ENCODE measurements around the gene UXT. TPM values are rescaled to one million over a fixed set of nuclear protein-coding genes. Genes with fewer than 3 reads are reported as not detected.
"Not testable (repeated sequence)": the region's sequence is repeated elsewhere in the genome, so short reads cannot be mapped to it uniquely, and the experiment has no call there.

Gene UXT
- polyA plus RNA-seq, 4 donors = 87.5 to 119 (median 112) TPM

DNA sequence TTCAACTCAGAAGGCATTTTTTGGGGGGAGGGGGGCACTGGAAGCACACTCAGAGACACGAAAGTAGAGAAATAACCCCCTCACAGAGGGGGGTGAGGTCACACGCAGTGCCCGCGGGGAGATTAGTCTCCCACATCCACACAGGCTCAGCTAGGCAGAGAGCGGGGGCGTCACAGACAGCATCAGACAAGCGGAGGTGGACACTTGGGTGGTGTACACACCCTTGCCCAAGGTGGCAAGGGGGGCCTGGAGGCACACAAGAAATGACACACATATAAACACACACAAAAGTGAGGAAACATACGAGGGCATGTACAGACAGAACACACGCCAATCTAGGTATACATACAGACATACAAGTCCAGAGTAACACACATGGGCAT is 38.7 kb downstream of the UXT start:
- no peak for DNase-seq (ENCODE audit: low read depth in 4 of 4, low spot score in 3 of 4)

DNA sequence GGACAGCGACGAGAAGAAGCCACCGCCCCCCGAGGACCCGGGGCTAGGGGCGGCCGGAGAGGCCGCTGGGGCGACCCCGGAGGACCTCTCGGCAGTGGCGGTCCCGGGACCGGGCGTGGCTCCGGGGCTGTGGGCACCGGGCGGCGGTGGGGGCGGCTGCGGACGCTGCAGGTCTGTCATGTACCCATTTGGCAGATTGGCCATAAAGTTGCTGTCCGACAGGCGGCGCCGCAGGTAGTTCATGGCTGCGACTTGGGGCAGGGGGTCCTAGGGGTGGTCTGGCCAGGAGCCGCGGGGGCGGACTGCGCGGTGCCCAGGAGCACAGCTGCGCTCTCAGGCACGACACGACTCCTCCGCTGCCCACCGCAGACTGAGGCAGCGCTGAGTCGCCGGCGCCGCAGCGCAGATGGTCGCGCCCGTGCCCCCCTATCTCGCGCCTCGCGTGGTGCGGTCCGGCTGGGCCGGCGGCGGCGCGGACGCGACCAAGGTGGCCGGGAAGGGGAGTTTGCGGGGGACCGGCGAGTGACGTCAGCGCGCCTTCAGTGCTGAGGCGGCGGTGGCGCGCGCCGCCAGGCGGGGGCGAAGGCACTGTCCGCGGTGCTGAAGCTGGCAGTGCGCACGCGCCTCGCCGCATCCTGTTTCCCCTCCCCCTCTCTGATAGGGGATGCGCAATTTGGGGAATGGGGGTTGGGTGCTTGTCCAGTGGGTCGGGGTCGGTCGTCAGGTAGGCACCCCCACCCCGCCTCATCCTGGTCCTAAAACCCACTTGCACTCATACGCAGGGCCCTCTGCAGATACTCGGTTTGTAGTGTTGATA is 39.3 kb downstream of the UXT start, which contains the start of gene SYN1:
Gene SYN1 (minus strand): TSS at position 372 of the 817 bp plus-strand sequence. CDS start 129 bp downstream, at position 243.
- peak; percentile 35 to 57 (median 51) for DNase-seq (ENCODE audit: low read depth in 4 of 4, low spot score in 3 of 4)

DNA sequence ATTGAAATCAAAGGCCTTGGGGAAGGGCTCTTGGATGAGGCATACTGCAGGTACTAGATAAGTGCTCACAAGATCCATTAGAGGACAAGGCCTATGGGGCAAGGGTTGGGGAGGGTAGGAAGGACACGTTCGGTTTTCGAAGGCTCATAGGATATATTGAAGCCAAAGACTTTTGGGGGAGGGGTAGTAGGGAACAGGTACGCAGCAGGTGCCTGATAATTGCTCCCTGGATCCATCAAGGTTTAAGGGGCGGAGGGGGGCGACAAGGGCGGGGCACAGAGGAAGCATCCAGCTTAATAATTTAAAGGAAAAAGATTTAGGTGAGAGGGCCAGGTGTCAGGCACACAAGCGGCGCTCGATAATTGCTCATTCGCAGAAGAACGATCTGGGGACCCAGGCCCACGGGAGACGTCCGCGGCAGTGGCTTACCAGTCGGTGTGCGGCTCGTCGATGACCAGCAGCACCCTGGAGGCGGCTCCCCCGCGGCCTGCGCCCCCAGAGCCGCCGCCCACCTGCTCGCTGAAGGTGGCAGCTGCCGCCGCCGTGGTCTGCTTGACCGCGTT is 40.0 kb downstream of the UXT start:
- DNase-seq (ENCODE audit: low read depth in 4 of 4, low spot score in 3 of 4) = no peak

DNA sequence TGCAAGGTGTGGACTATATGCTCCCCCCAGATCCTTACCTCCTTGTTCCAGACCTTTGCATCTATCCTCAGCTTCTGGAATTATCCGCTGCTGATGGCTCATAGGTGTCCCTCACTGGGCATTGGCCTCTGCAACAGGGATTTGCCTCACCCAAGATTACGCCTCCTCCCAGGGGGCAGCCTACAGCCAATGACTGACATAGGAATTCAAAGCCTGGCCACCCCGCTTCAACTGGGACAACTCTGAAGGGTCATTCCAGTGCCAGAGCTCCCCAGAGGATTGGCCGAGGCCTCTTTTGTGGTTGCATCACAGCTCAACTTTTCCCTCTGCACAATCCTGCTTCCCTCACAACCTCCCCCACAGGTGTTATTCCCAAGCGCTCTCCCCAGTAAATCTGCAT is 44.4 kb downstream of the UXT start:
- DNase-seq (ENCODE audit: low read depth in 4 of 4, low spot score in 3 of 4) = no peak

DNA sequence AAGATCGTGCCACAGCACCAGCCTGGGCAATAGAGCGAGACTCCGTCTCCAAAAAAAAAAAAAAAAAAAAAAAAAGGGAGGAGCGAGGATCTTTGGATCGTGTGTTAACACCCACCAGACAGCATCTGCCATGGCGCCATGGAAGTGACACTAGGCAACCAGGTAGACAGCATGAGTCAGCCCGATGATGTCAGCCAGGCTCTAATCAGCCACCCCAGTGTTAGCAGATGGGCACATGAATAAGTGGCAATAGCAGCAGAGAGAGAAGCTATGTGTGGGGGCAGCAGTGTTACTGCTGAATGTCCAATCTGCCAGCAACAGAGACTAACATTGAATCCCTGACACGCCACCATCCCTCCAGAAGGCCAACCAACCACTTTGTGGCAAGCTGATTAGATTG is 45.9 kb downstream of the UXT start:
- no peak for DNase-seq (ENCODE audit: low read depth in 4 of 4, low spot score in 3 of 4)

DNA sequence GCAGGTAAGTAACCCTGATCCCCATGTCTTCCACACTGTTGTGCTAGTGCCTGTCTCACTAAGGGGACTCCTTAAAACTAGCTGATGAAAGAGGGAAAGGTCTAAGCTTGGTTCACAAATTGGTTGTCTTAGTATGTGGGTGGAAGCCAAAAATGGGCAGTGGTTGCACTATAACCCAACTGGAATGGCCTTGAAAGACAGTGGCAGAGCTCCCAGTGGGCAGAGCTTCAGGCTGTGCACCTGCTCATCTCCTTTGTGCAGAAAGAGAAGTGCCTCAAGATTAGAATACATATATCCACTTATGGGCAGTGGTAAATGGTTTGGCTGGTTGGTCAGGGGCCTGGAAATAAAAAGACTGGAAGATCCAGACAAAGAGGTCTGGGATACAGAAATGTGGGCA is 46.6 kb downstream of the UXT start:
- DNase-seq (ENCODE audit: low read depth in 4 of 4, low spot score in 3 of 4) = no peak

DNA sequence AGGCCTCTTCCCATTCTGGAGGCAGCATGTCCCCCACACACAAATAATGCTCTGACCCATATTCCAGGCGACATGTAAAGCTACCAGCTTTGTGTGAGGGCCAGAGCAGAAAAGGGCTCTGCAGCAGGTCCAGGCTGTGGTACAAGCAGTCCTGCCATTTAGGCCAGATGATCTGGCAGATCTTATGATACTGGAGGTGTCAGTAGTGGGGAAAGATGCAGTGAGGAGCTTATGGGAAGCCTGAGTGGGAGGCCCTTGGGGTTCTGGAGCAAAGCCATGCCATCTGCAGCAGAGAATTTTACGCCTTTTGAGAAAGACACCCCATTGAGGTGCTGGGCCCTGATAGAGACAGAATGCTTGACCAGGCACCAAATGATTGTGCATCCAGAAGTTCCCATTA is 47.1 kb downstream of the UXT start:
- DNase-seq (ENCODE audit: low read depth in 4 of 4, low spot score in 3 of 4) = no peak

DNA sequence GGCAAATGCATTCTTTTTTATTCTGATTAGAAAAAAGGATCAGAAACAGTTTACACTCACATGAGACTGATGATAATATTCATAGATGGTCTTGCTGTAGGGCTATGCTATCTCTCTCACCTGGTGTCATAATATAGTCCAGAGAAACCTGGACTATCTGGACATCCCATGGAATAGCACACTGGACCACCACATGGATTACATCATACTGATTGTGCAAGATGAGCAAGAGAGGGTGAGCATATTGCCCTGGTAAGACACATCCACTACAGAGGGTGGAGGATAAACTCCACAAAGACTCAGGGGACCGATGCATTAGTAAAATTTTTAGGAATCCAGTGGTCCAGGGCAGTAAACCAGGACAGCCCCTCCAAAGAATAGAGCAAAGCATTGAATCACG is 47.5 kb downstream of the UXT start:
- DNase-seq (ENCODE audit: low read depth in 4 of 4, low spot score in 3 of 4) = no peak

DNA sequence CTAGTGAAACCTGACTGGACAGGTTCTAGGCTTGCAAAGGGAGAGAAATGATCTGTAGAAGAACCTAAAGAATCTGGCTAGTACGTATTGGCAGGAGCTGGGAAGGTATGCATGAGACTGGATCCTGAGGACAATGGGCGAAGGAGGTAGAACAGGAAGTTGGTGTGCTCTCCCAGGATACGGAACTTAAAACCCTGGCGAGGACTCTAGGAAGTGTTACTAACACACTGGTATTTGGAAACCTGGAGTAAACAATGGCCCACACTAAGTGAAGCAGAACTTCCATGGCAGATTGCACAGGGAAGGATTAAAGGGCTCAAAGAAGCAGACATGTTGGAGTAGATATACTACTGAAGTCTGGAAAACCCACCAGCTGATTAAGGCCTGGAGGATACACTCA is 48.5 kb downstream of the UXT start:
- no peak for DNase-seq (ENCODE audit: low read depth in 4 of 4, low spot score in 3 of 4)

DNA sequence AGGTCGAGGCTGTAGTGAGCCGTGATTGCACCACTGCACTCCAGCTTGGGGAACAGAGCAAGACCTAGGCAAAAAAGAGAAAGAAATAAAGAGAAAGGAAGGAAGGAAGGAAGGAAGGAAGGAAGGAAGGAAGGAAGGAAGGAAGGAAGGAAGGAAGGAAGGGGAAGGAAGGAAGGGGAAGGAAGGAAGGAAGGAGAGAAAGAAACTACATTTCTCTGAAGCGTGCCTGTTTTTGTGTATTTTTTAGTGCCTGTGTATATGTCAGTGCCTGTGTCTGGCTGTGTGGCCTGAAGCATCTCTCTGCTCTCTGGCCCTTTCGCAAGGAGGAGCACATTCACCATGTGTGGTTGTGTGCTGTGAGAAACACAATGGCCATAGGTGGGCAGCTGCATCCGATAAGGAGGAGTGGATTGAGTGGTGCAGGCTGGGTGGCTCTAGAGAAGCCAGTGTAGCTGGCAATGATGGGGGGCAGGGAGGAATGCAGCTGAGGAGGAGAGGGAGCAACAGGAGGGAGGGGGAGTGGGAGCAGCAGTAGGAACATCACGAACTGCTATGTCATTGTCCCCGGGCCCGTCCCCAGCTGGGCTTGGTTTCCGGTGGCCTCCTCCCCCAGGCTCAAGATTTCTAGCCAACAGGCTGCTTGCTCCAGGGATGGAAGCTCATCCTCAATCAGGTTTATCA is 50.7 kb downstream of the UXT start:
- DNase-seq (ENCODE audit: low read depth in 4 of 4, low spot score in 3 of 4) = no peak

DNA sequence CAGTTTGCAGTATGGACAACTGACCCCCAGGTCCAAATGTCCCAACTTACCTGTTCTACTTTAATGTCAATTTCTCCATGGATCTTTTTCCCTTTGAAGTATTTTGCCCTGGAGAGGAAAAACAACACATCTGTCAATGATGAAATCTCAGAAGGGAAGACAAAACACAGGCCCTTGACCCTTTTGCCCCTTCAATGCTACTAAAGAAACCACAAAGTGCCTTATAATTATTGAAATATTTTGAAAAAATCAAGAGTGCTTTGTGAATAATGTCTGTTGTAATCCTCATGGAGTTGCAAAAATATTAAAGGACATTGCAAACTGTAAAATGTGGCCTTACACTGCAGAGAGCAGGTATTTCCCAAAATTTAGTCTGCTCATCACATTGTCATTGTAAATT is 51.9 kb downstream of the UXT start:
- DNase-seq (ENCODE audit: low read depth in 4 of 4, low spot score in 3 of 4) = no peak

DNA sequence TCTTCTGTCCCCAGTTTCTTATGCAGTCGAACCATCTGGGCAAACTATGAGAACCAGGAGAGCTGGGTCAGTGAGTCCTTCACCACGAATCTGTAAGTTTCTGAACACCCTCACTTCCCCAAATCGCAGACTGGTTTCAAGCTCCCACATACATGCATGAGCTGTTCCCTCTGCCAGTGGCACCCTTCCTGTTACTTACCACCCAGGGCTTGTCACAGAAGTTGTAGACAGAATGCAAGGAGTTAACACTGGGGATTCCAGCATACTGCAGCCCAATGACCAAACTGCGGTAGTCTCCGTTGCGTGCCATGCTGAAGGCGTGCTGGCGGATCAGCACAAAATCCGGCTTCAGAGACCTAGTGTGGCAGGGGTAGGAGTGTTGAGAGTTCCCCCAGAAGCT is 54.0 kb downstream of the UXT start:
- no peak for DNase-seq (ENCODE audit: low read depth in 4 of 4, low spot score in 3 of 4)

DNA sequence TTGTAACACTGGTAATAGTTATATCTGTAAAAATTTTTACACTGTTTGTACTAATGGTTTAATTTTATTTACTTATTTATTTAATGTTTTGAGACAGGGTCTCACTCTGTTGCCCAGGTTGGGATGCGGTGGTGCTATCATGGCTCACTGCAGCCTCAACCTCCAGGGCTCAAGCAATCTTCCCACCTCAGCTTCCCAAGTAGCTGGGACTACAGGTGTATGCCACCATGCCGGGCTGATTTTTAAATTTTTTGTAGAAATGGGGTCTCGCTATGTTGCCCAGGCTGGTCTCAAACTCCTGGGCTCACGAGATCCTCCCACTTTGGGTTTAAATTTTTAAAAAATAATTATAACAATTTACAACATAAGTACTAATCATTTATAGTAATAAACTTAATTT is 55.9 kb downstream of the UXT start:
- DNase-seq (ENCODE audit: low read depth in 4 of 4, low spot score in 3 of 4) = not testable (repeated sequence)

Other genes with a start within 250 kb of the UXT start
- 10 to 100 TPM; 13.0 to 15.1 (median 13.7) TPM for gene ZNF41, start 176.0 kb downstream of the UXT start, polyA plus RNA-seq (ENCODE audit: insufficient read length in 4 of 4)
- 10 to 100 TPM; 51.1 to 76.6 (median 57.0) TPM for gene ARAF, start 98.0 kb downstream of the UXT start, polyA plus RNA-seq (ENCODE audit: insufficient read length in 4 of 4)
- gene TIMP1, start 76.7 kb downstream of the UXT start, polyA plus RNA-seq (ENCODE audit: insufficient read length in 4 of 4) = 100 to 1,000 TPM in 1 of 4 donors, 10 to 100 TPM in 3; 84.5 to 230 (median 94.0) TPM
- gene SYN1, start 39.3 kb downstream of the UXT start, polyA plus RNA-seq (ENCODE audit: insufficient read length in 4 of 4) = 1 to 10 TPM; 4.2 to 8.7 (median 6.1) TPM
- gene CFP, start 29.2 kb downstream of the UXT start, polyA plus RNA-seq (ENCODE audit: insufficient read length in 4 of 4) = 1 to 10 TPM in 3 of 4 donors, under 1 TPM in 1; 0.95 to 2.7 (median 1.7) TPM
- 10 to 100 TPM; 26.6 to 35.8 (median 30.5) TPM for gene ELK1, start 8.6 kb downstream of the UXT start, polyA plus RNA-seq (ENCODE audit: insufficient read length in 4 of 4)
- 1 to 10 TPM; 6.0 to 8.3 (median 7.3) TPM for gene ZNF81, start 177.7 kb upstream of the UXT start, polyA plus RNA-seq (ENCODE audit: insufficient read length in 4 of 4)

All from left renal pelvis (tissue), 4 donors.